Erythroblast (primary cell): ENCODE measurements around the gene ARL5C.
"Not testable (repeated sequence)": the region's sequence is repeated elsewhere in the genome, so short reads cannot be mapped to it uniquely, and the experiment has no call there.

Source experiments
- DNase-seq, 2 experiments: peaks; one replicate each; lab custom pipeline; 2025; lab: John Stamatoyannopoulos, UW
- GATA1 ChIP-seq: IDR thresholded peaks from 2 replicates; pipeline ENCODE4 v1.6.1; 2011; ENCODE audit warnings: low read depth, mild to moderate bottlenecking, control low read depth, low read length, moderate library complexity
- POLR2A ChIP-seq: IDR thresholded peaks from 2 replicates; pipeline ENCODE4 v1.6.1; 2011; ENCODE audit warnings: mild to moderate bottlenecking, low read length

The ARL5C gene

DNA sequence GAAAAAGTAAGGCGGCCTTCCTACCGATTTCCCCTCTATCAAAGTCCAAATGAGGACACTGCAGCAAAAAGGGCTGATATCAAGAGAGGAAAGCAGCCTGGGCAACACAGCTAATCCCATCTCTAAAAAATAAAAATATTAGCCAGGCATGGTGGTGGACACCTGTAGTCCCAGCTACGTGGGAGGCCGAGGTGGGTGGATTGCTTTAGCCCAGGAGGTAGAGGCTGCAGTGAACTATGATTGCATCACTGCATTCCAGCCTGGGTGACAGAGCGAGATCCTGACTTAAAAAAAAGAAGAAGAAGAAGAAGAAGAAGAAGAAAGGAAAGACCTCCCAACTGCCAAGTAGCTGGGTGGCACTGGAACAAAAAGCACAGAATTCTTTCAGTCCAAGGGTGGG lies 17.1 kb upstream of the ARL5C start:
- TF ChIP-seq POLR2A (no peak), GATA1 (no peak)
- DNase-seq: no peak

GRCh38 chr17:39181303-39181702 lies 15.3 kb upstream of the ARL5C start:
- no peak for TF ChIP-seq POLR2A
- no peak for TF ChIP-seq GATA1
- no peak for DNase-seq

DNA sequence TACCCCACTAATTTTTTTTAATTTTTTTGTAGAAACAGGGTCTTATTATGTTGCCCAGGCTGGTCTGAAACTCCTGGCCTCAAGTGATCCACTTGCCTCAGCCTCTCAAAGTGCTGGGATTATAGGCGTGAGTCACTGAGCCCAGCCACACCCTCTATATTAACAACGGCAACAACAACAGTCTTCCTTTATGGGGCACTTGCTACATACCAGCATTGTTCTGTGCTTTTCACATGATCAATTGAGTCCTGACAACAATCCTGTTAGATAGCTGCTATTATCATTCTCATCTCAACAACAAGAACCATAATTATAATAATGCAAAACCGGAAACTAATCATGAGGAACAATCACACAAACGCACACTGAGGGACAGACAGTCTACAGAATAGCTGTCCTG lies 12.6 kb upstream of the ARL5C start:
- no peak for TF ChIP-seq POLR2A
- no peak for TF ChIP-seq GATA1
- DNase-seq: no peak

DNA sequence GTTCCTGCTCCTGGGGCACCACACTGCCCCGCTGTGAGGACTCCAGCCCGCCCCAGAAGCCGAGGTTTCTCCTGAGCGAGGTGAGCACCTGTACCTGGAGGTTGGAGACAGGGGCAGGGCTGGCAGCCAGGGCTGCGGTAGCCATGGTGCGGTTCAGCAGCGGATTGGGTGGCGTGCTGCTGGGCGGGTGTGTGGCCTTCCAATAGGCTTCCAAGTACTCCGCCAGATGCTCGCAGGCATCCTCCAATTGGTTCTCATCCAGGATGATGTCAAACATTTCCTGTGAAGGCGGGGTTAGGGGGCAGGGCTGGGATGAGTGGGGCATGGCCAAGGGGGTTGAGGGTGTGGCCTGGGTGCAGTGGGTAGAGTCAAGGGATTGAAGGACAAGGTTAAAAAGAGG lies 11.3 kb upstream of the ARL5C start:
- no peak for TF ChIP-seq POLR2A
- TF ChIP-seq GATA1: no peak
- DNase-seq: no peak

DNA sequence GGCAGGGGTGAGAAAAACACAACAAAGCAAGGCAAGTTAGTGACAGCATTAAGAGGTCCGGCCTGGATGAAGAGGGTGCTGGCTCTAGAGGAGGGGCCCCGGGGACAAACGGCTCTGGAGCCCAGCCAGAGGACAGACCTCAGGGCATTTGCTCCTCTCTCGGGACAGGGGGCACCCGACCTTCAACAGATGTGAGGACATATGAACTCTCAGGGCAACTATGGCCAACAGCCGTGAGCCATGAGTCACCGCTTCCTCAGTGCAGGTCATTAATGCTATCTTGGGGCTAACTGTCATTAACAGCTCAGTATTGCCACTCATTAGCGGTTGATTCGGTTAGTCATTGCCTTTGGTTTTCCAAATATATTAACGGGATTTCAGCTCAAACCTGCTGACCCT lies 9.7 kb upstream of the ARL5C start:
- no peak for TF ChIP-seq GATA1
- TF ChIP-seq POLR2A: no peak
- peak in 1 of 2 experiments; percentile 14 for DNase-seq

- TF ChIP-seq GATA1 (no peak), POLR2A (no peak)
- peak; percentile 74 to 86 for DNase-seq
These were observed 9.1 kb upstream of the ARL5C start for GRCh38 chr17:39174920-39175694.

DNA sequence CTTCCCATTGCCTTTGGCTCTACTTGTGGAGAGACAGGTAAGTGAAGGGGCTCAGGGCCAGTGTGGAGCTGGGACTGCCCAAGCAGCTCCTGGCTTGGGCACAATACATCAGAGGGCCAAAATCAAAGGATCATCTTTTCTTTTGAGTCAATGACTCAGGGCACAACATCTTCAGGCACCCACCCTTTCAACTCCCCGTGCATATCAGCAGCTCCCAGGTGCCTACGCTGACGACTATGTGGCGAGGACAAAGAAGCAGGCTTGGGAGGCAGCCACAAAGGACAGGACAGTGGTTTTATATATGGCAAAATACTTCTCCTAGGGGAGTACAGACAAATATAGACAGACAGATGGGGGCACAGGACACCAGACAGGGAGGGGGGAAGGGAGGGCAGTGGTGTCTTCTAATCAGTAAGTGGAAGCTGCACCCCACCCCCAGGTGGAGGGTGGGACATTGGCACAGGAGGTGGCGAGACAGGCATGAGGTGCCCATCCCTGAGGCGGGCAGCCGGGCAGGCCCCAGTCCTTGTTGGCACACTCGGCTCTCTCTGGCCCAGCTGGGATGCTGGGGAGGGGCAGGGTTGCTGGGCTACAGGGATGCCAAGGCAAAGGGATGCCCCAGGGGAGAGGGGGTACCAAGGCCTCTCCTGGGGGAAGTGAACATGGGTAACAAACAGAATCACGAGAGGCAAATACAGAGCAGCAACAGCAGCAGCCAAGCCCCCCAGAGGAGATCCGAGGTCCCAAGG lies 7.7 kb upstream of the ARL5C start:
- no peak for DNase-seq
- TF ChIP-seq GATA1 (no peak), POLR2A (no peak)

DNA sequence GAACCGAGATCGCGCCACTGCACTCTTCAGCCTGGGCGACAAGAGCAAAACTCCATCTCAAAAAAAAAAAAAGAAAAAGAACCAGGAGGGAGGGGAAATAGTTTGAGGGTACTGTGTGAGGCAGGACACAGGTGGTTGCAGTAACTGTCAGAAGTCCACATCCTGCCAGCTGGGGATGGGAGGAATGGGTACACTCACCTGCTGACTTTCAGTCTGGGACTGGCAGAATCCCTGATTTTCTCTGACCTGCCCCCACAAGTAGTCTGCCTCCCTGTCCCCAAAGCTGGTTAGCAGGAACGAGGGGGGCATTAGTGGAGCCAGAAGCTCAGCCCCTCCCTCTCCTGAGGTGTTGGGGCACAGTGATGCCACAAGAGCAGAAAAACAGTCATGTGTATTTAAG lies 7.1 kb upstream of the ARL5C start:
- TF ChIP-seq GATA1 (no peak), POLR2A (no peak)
- no peak for DNase-seq

GRCh38 chr17:39171933-39172332 lies 6.0 kb upstream of the ARL5C start:
- TF ChIP-seq POLR2A: no peak
- no peak for TF ChIP-seq GATA1
- DNase-seq: no peak

DNA sequence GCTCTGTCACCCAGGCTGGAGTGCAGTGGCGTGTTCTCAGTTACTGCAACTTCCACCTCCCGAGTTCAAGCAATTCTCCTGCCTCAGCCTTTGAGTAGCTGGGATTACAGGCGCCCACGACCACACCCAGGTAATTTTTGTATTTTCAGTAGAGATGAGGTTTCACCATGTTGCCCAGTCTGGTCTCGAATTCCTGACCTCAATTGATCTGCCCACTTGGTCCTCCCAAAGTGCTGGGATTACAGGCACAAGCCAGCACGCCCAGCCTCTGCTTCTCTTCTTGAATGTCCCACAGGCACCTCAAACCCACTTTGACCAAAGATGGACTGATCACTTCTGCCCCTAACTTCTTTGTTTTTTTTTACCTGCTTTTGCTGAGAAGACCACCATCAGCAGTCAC lies 4.6 kb upstream of the ARL5C start:
- DNase-seq: no peak
- TF ChIP-seq POLR2A (no peak), GATA1 (no peak)

DNA sequence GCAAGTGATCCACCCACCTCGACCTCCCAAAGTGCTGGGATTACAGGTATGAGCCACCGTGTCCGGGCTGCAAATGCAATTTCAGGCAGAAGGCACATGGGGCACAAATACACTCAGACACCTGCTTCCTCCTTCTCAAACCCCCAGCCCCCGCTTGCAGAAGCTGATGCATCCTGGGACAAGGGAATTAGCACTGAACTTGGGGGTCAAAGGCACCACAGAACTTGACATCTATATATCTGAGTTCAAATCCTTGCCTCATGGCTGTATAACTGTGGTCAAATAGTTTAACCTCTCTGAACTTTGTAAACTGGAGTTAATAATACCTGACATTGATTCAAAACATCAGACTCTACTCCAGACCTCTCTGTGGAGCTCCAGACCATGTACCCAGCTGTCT lies 4.1 kb upstream of the ARL5C start:
- TF ChIP-seq GATA1 (no peak), POLR2A (no peak)
- DNase-seq: no peak

DNA sequence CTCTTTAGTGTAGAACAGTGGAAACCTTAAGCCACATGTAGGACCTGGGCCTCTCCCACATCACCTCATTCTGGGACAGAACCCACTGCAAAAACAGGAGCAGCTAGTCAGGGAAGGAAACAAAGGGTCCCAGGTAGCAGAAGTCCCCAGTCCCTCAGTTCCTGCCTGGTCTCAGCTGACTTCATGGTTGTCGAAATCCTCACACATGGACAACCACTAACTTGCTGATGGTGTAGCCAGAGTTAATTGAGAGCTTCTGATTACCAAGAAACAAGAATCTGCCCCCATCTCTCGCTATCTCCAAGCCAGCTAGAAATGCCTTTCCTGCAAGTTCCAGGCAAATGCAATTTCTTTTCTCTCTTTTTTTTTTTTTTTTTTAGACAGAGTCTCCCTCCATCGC lies 3.6 kb upstream of the ARL5C start:
- no peak for DNase-seq
- TF ChIP-seq GATA1 (no peak), POLR2A (no peak)

DNA sequence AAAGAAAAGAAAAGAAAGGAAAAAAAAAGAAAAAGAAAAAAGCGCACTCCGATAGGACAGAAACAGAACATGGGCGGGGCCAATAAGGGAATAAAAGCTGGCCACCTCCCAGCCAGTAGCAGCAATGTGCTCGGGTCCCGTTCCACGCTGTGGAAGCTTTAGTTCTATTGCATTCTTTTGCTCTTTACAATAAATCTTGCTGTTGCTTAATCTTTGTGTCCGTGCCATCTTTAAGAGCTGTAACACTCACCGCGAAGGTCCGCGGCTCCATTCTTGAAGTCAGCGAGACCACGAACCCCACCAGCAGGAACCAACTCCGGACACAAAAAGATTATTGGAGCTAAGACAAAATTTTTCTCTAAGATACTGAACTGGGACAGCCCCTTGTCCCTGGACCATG lies 3.1 kb upstream of the ARL5C start:
- DNase-seq: no peak

GRCh38 chr17:39168503-39168902 lies 2.5 kb upstream of the ARL5C start:
- not testable (repeated sequence) for DNase-seq

More for the DNA sequence above, 3.1 kb upstream of the ARL5C start:
- TF ChIP-seq POLR2A (no peak), GATA1 (no peak)
